AG04450 (cell line): ENCODE measurements around the gene RAB1B. TPM values are rescaled to one million over a fixed set of nuclear protein-coding genes. Genes with fewer than 3 reads are reported as not detected.

ENCODE experiments used
- CTCF ChIA-PET: fragments of 300-600, 350-600 bp; formaldehyde crosslinking; extraction: SDS; loops from one replicate; lab custom pipeline; 2022; ENCODE audit warnings: antibody characterized with exemption, inconsistent platforms; lab: Charles Lee
- POLR2A ChIA-PET: fragments of 350-600 bp; formaldehyde crosslinking; extraction: SDS; loops from one replicate; lab custom pipeline; 2021; ENCODE audit warnings: antibody characterized with exemption, inconsistent platforms; lab: Yijun Ruan, JAX
- DNase-seq: peaks from one replicate; pipeline ENCODE4 v3.0.0-alpha.2; 2011; ENCODE audit warnings: low read depth, low spot score
- H3K27ac ChIP-seq: one replicate; pipeline ENCODE4 v1.5.1; 2012; ENCODE audit warnings: low read depth, low read length, control low read depth
- H3K27me3 ChIP-seq: one replicate; pipeline ENCODE4 v1.6.0; 2012; ENCODE audit warnings: low read length; ENCODE audit not compliant: control insufficient read depth, insufficient read depth
- H3K4me3 ChIP-seq: 2 replicates; pipeline ENCODE4 v1.5.1; 2011; ENCODE audit warnings: mild to moderate bottlenecking, low read depth, low read length, control low read depth
- H3K9me3 ChIP-seq: 2 replicates; pipeline ENCODE4 v1.5.1; 2012; ENCODE audit warnings: low read length; ENCODE audit not compliant: control insufficient read depth, insufficient read depth
- polyA plus RNA-seq: library from polyadenylated mRNA; depleted of rRNA; stranded (reverse); fragments of >200 nt; gene quantifications from 2 replicates; pipeline ENCODE4 v1.2.3, GENCODE V29; 2011
- TF ChIP-seq, protein P1 (sequence below): IDR thresholded peaks from 2 replicates; pipeline ENCODE4 v1.5.1; 2011; ENCODE audit warnings: low read depth, low read length, control low read depth, inconsistent platforms

Gene RAB1B
- polyA plus RNA-seq, 1 experiment = 127 TPM

DNA sequence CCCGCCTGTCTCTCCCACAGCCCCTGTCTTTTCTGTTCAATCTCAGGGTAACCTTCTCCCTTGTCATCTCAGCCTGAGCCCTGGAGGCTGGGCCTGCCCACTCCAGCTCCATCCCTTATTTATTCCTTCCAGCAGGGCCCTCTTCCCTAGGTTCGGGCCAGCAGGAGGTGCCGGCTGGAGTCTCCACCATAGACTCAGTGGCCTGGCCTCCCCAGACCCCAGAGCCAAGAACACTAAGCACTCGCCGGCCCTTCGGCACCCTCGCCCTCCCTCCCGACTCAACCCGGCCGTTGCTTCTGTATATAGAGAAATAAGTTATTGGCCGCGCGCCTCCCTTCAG lies 1.4 kb upstream of the RAB1B start:
- H3K27ac ChIP-seq = no peak overlapping the region
- peaks cover 3% of the 10 kb centered on the region; the same call in 1 of the 2 replicates for H3K9me3 ChIP-seq
- CTCF ChIA-PET = interaction anchor here (0.7 to 1.5 kb wide), 3 partner anchors 13 to 44 kb away, joined by 3 to 10 read pairs (median 5); no protein-coding TSS in a partner anchor
- no peaks in the 10 kb centered on the region for H3K27me3 ChIP-seq
- TF ChIP-seq, protein P1, sequence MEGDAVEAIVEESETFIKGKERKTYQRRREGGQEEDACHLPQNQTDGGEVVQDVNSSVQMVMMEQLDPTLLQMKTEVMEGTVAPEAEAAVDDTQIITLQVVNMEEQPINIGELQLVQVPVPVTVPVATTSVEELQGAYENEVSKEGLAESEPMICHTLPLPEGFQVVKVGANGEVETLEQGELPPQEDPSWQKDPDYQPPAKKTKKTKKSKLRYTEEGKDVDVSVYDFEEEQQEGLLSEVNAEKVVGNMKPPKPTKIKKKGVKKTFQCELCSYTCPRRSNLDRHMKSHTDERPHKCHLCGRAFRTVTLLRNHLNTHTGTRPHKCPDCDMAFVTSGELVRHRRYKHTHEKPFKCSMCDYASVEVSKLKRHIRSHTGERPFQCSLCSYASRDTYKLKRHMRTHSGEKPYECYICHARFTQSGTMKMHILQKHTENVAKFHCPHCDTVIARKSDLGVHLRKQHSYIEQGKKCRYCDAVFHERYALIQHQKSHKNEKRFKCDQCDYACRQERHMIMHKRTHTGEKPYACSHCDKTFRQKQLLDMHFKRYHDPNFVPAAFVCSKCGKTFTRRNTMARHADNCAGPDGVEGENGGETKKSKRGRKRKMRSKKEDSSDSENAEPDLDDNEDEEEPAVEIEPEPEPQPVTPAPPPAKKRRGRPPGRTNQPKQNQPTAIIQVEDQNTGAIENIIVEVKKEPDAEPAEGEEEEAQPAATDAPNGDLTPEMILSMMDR = peak; percentile 13; the same call in 1 of the 2 replicates
- DNase-seq = no peak
- POLR2A ChIA-PET = interaction anchor here (0.8 to 2.6 kb wide), 7 partner anchors 8 to 69 kb away, joined by 3 to 13 read pairs (median 4); partner anchors contain the start of genes RIN1 and YIF1A
- peak overlapping the region; percentile 69 for H3K4me3 ChIP-seq

DNA sequence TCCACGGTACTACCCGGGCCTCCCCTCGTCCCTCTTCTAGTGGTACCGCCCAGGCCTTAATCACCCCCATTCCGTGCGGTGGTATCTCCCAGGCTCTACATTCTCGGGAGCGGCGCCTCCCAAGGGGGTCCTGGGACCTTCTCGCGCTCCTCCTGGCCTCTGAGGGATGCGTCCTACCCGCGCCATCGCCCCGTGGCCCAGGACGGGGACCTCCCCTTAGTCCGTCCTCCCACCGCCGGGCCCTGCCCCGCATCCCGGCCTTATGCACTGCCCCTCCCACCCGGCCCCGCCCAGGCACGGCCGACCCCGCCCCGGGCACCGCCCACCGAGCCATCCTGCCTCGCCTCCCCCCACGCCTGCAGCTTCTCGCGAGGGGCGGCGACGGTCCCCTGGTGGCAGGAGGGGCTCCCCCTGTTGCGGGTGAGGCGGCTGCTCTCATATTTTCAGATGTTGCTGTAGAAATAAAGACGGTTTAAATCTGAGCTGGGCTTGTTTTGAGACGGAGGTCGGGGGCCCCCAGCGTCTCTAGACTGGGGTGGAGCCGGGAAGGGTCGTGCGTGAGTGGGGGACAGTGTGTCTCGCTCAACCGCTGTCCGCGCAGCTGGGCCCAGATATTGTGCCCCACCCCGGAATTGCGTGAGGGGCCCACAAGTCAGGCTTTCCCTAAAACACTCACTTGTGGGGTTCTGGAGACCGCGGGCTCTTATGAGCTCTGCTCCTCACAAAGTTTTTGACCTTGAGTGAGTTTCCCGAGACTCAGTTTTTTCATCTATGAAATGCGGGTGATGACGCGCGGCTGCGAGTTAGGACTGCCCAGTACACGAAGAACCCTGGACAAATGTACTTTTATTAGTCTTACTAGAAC lies 828 bp upstream of the RAB1B start:
- TF ChIP-seq, protein P1 = peak; percentile 38
- DNase-seq = peak; percentile 58

DNA sequence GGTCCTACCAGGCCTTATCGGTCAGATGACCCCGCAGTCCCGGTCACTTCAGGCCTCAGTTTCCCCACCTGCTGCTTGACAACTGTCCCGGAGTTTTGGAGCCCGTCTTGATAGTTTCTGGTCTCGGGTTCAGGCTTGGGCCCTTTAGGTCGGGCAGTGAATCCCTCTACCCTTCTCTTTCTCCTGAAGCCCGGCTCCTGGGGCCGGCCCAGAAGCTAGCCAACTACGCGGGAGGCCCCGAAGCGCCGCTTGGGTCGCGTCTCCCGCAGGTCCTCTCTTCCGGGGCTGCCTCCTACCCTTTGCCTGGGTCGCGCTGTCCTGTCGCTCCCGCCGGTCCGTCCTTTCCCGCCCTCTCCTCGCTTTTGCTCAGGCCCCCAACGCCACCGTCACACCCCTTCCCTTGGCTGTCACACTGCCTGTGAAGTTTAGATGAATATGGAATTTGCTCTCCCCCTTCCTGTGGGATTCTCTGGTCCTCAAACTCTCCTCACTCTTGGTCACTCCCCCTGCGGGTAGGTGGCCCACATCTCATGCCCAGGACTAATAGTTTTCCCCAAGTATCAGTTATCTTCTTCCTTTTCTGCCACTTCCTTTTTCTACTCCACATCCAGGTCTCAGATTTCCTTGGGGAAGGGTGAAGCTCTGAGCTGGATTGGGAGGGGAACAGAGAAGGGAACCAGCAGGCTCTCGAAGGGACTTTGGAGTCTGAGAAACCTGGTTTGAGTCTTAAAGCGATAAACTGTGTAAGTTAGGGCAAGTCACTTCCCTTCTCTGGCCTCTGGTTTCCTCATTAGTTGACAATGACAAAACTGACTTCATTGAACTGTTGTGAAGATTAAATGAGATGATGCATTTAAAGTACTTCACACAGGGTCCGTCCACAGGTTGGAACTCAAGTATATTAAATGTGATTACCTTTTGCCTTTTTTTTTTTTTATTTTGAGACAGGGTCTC lies 790 bp downstream of the RAB1B start:
- CTCF ChIA-PET = interaction anchor here (1.1 kb wide), 2 partner anchors 13 to 42 kb away, joined by 3 to 5 read pairs; no protein-coding TSS in a partner anchor
- no peaks in the 10 kb centered on the region for H3K27me3 ChIP-seq
- peak overlapping the region; percentile 91 for H3K4me3 ChIP-seq
- DNase-seq = no peak
- peak overlapping the region; percentile 81 for H3K27ac ChIP-seq
- TF ChIP-seq, protein P1 = peak; percentile 37
- peaks cover 3% of the 10 kb centered on the region; the same call in 1 of the 2 replicates for H3K9me3 ChIP-seq
- POLR2A ChIA-PET = interaction anchor here (0.6 to 2.6 kb wide), 3 partner anchors 17 to 32 kb away, joined by 3 to 13 read pairs (median 3); partner anchors contain the start of gene YIF1A

More for the DNA sequence above, 828 bp upstream of the RAB1B start:
- peak overlapping the region; percentile 89 for H3K27ac ChIP-seq
- CTCF ChIA-PET = interaction anchor here (0.5 to 1.5 kb wide), 7 partner anchors 13 to 468 kb away, joined by 3 to 10 read pairs (median 5); no protein-coding TSS in a partner anchor
- peak overlapping the region; percentile 69 for H3K4me3 ChIP-seq
- peaks cover 3% of the 10 kb centered on the region; the same call in 1 of the 2 replicates for H3K9me3 ChIP-seq
- POLR2A ChIA-PET = interaction anchor here (0.6 to 2.6 kb wide), 14 partner anchors 8 to 415 kb away, joined by 3 to 13 read pairs (median 3); partner anchors contain the start of genes CCDC85B, RIN1 and YIF1A
- no peaks in the 10 kb centered on the region for H3K27me3 ChIP-seq

DNA sequence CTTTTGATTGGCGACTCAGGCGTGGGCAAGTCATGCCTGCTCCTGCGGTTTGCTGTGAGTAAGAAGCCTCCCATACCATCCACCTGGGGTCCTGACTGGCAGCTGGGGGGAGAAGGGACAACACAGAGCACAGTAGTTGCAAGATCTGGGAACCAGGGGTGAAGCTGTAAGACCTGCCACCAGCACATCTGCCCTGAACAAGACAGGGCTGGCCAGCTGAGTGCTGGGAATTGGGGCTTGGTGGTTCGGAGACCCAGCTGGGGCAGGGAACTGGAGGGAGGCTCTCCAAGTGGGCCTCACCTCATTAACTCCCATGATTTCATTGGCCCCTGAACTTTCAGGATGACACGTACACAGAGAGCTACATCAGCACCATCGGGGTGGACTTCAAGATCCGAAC lies 3.4 kb downstream of the RAB1B start:
- no peak overlapping the region for H3K27ac ChIP-seq
- ChIA-PET CTCF (interaction anchor here (1.9 to 3.9 kb wide), 2 partner anchors 11 to 13 kb away, joined by 5 to 18 read pairs; no protein-coding TSS in a partner anchor), POLR2A (interaction anchor here (0.6 to 0.9 kb wide), 2 partner anchors 9 to 17 kb away, joined by 3 read pairs; partner anchors contain the start of gene YIF1A)
- no peak overlapping the region for H3K4me3 ChIP-seq
- TF ChIP-seq, protein P1 = no peak
- H3K9me3 ChIP-seq = peaks cover 3% of the 10 kb centered on the region; the same call in 1 of the 2 replicates
- H3K27me3 ChIP-seq = no peaks in the 10 kb centered on the region
- DNase-seq = no peak
